B cell (primary cell): Measurements from ENCODE around the gene CDA. TPM values are rescaled to one million over a fixed set of nuclear protein-coding genes. Genes with fewer than 3 reads are reported as not detected.

Experiments
- ATAC-seq: fragments of 200-7000 bp; cut with Tn5 transposase; one replicate; pipeline ENCODE4 v1.10.0; 2021; ENCODE audit warnings: low read depth, mild to moderate bottlenecking, moderate number of reproducible peaks, moderate library complexity
- CTCF ChIA-PET: fragments of 350-600 bp; sonication (Branson Sonifier 250); formaldehyde crosslinking; loops from one replicate; lab custom pipeline; 2021; ENCODE audit warnings: antibody characterized with exemption, inconsistent platforms; lab: Charles Lee
- POLR2A ChIA-PET: fragments of 350-600 bp; sonication (Branson Sonifier 250); formaldehyde crosslinking; loops from one replicate; lab custom pipeline; 2021; ENCODE audit warnings: antibody characterized with exemption; lab: Charles Lee
- DNase-seq: peaks from one replicate; pipeline ENCODE4 v3.0.0; 2013
- H2AFZ ChIP-seq: 2 replicates; pipeline ENCODE4 v1.6.1; 2012; ENCODE audit warnings: mild to moderate bottlenecking, low read depth, low read length; ENCODE audit not compliant: insufficient read depth, poor library complexity, severe bottlenecking
- H3K27ac ChIP-seq, 2 donors: 1 replicate in 1 of 2; 2 replicates in 1 of 2; pipeline ENCODE4 v1.5.1; 2012 to 2013; ENCODE audit warnings: low read length in 2 of 2, mild to moderate bottlenecking in 2 of 2, moderate library complexity in 1 of 2
- H3K27me3 ChIP-seq, 4 experiments: fragments of 200-600 bp in 1 of 4; sonication (generic) in 1 of 4; replicated peaks in 1 of 4; 1 replicate in 2 of 4; 2 replicates in 2 of 4; pipeline versions ENCODE4 v1.6.1 to v1.7.0; 2013 to 2016; ENCODE audit warnings: low read length in 3 of 4, mild to moderate bottlenecking in 2 of 4, mixed read lengths in 1 of 4, moderate library complexity in 1 of 4; ENCODE audit not compliant: insufficient read depth in 4 of 4, control insufficient read depth in 3 of 4; ENCODE audit errors: control extremely low read depth in 1 of 4
- H3K36me3 ChIP-seq, 2 experiments: replicated peaks in 1 of 2; 1 replicate in 1 of 2; 2 replicates in 1 of 2; pipeline versions ENCODE4 v1.6.1 to v1.7.1; 2013; ENCODE audit warnings: low read length in 1 of 2; ENCODE audit not compliant: insufficient read depth in 2 of 2, control insufficient read depth in 1 of 2; ENCODE audit errors: control extremely low read depth in 1 of 2, extremely low read depth in 1 of 2
- H3K4me1 ChIP-seq, 2 donors: fragments of 200-600 bp in 1 of 2; sonication (generic) in 1 of 2; 1 replicate in 1 of 2; 2 replicates in 1 of 2; pipeline versions ENCODE4 v1.5.1 to v1.6.1; 2013 to 2017; ENCODE audit warnings: low read length in 2 of 2; ENCODE audit not compliant: control insufficient read depth in 2 of 2, insufficient read depth in 2 of 2
- H3K4me2 ChIP-seq: replicated peaks from 2 replicates; pipeline ENCODE3; 2012; ENCODE audit warnings: mild to moderate bottlenecking, low read depth, low read length; ENCODE audit not compliant: poor library complexity, severe bottlenecking
- H3K4me3 ChIP-seq, 5 experiments: fragments of 200-600 bp in 1 of 5; sonication (generic) in 1 of 5; 1 replicate in 3 of 5; 2 replicates in 2 of 5; pipeline versions ENCODE4 v1.5.1 to v1.7.0; 2011 to 2016; ENCODE audit warnings: low read length in 4 of 5, mild to moderate bottlenecking in 4 of 5, low read depth in 2 of 5, control low read depth in 1 of 5, moderate library complexity in 1 of 5; ENCODE audit not compliant: insufficient read depth in 1 of 5; ENCODE audit errors: control extremely low read depth in 1 of 5, extremely low read depth in 1 of 5
- H3K79me2 ChIP-seq: fragments of 200-600 bp; sonication (generic); one replicate; pipeline ENCODE4 v1.6.0; 2016; ENCODE audit warnings: low read length; ENCODE audit not compliant: control insufficient read depth, insufficient read depth
- H3K9ac ChIP-seq: fragments of 200-600 bp; sonication (generic); 2 replicates; pipeline ENCODE4 v1.6.1; 2017; ENCODE audit warnings: mild to moderate bottlenecking, low read length, moderate library complexity
- H3K9me3 ChIP-seq, 3 donors: one replicate each; pipeline versions ENCODE4 v1.6.1 to v1.7.1; 2013; ENCODE audit warnings: low read length in 2 of 3; ENCODE audit not compliant: control insufficient read depth in 2 of 3, insufficient read depth in 1 of 3; ENCODE audit errors: control extremely low read depth in 1 of 3
- H4K20me1 ChIP-seq: 2 replicates; pipeline ENCODE4 v1.6.0; 2012; ENCODE audit warnings: mild to moderate bottlenecking, low read length; ENCODE audit not compliant: insufficient read depth, control insufficient read depth, poor library complexity, severe bottlenecking
- H3K27ac Mint-ChIP-seq: one replicate; pipeline ENCODE4 v1.8.0; 2021; ENCODE audit warnings: mixed read lengths
- H3K27me3 Mint-ChIP-seq: one replicate; pipeline ENCODE4 v1.8.0; 2021; ENCODE audit warnings: mixed read lengths
- H3K4me1 Mint-ChIP-seq: one replicate; pipeline ENCODE4 v1.8.0; 2021; ENCODE audit warnings: mixed read lengths
- H3K4me3 Mint-ChIP-seq: one replicate; pipeline ENCODE4 v1.8.0; 2021; ENCODE audit warnings: mixed read lengths
- H3K9me3 Mint-ChIP-seq: one replicate; pipeline ENCODE4 v1.8.0; 2022; ENCODE audit warnings: mixed read lengths; ENCODE audit not compliant: insufficient read depth
- CTCF ChIP-seq: fragments of 200-600 bp; IDR thresholded peaks from one replicate; pipeline ENCODE4 v1.8.0; 2022; ENCODE audit warnings: antibody characterized with exemption, mild to moderate bottlenecking
- EZH2 ChIP-seq: IDR thresholded peaks from 2 replicates; pipeline ENCODE4 v1.6.1; 2012; ENCODE audit warnings: borderline replicate concordance, low read depth, mild to moderate bottlenecking, moderate library complexity, low read length; ENCODE audit not compliant: insufficient read depth, poor library complexity, severe bottlenecking
- WGBS: methylation state at CpG from one replicate; pipeline ENCODE4 v1.1.5; 2013; ENCODE audit warnings: missing lambda C conversion rate; ENCODE audit not compliant: insufficient coverage; 5-methylcytosine and 5-hydroxymethylcytosine counted together
- intact Hi-C: fragments of 100-400 bp; cut with micrococcal nuclease; formaldehyde crosslinking; loops from one replicate; pipeline ENCODE4 v1.10.0; 2022
- polyA plus RNA-seq: library from polyadenylated mRNA; depleted of rRNA; stranded (reverse); fragments of >200 nt; gene quantifications from 2 replicates; pipeline ENCODE4 v1.2.3, GENCODE V29; 2012
- total RNA-seq, 2 donors: library from RNA; stranded (reverse); fragments of 120-200 nt in 1 of 2; gene quantifications; 1 replicate in 1 of 2; 2 replicates in 1 of 2; pipeline versions ENCODE4 v1.2.3 to v1.2.4, GENCODE V29; 2013 to 2022

Gene CDA
- total and polyA plus RNA-seq, 2 donors (not counting 1 experiment from before 2014, with no cell fraction given) = 0.64 TPM; not detected in 1

GRCh38 chr1:20578721-20579395, 10.0 kb upstream of the CDA start:
- no peak overlapping the region for H3K4me3 Mint-ChIP-seq
- H3K4me1 Mint-ChIP-seq = no peaks in the 10 kb centered on the region
- Histone ChIP-seq H3K4me3 (no peak overlapping the region), H3K27me3 (peaks cover 0 to 12% (median 5%) of the 10 kb centered on the region in 4 experiments), H3K79me2 (no peaks in the 10 kb centered on the region), H3K27ac (no peak overlapping the region), H3K9me3 (peaks cover 0 to 4% (median 0%) of the 10 kb centered on the region in 3 donors), H2AFZ (no peak overlapping the region), H3K4me2 (no peak overlapping the region), H4K20me1 (no peaks in the 10 kb centered on the region), H3K4me1 (no peaks in the 10 kb centered on the region), H3K9ac (no peak overlapping the region), H3K36me3 (no peaks in the 10 kb centered on the region)
- peaks cover 21% of the 10 kb centered on the region for H3K27me3 Mint-ChIP-seq
- WGBS = 63% methylated on average over 9 of the region's 13 CpGs
- intact Hi-C loops = no loop called here
- CTCF ChIA-PET = no interaction called here
- DNase-seq = no peak
- ATAC-seq = no peak
- no peak for TF ChIP-seq EZH2
- no peak for TF ChIP-seq CTCF
- POLR2A ChIA-PET = no interaction called here
- H3K9me3 Mint-ChIP-seq = no peaks in the 10 kb centered on the region
- H3K27ac Mint-ChIP-seq = no peak overlapping the region

- TF ChIP-seq EZH2 (no peak), CTCF (no peak)
- Histone ChIP-seq H4K20me1 (no peaks in the 10 kb centered on the region), H3K27me3 (peaks cover 0 to 29% (median 11%) of the 10 kb centered on the region in 4 experiments), H3K36me3 (no peaks in the 10 kb centered on the region), H3K9me3 (peaks cover 0 to 10% (median 0%) of the 10 kb centered on the region in 3 donors), H3K27ac (no peak overlapping the region), H3K79me2 (no peaks in the 10 kb centered on the region), H3K4me2 (no peak overlapping the region), H3K9ac (no peak overlapping the region), H3K4me1 (no peaks in the 10 kb centered on the region), H2AFZ (no peak overlapping the region), H3K4me3 (no peak overlapping the region)
- ATAC-seq (no peak), DNase-seq (no peak)
- CTCF ChIA-PET = no interaction called here
- WGBS = 44% methylated on average over 2 of the region's 2 CpGs
- Mint-ChIP-seq H3K27ac (no peak overlapping the region), H3K4me1 (no peaks in the 10 kb centered on the region), H3K9me3 (peaks cover 4% of the 10 kb centered on the region), H3K4me3 (no peak overlapping the region), H3K27me3 (peaks cover 44% of the 10 kb centered on the region)
- POLR2A ChIA-PET = no interaction called here
- intact Hi-C loops = no loop called here
Measured at GRCh38 chr1:20584890-20585289, 4.0 kb upstream of the CDA start.
